ENCODE data around the gene RBM38.

Gene RBM38

DNA sequence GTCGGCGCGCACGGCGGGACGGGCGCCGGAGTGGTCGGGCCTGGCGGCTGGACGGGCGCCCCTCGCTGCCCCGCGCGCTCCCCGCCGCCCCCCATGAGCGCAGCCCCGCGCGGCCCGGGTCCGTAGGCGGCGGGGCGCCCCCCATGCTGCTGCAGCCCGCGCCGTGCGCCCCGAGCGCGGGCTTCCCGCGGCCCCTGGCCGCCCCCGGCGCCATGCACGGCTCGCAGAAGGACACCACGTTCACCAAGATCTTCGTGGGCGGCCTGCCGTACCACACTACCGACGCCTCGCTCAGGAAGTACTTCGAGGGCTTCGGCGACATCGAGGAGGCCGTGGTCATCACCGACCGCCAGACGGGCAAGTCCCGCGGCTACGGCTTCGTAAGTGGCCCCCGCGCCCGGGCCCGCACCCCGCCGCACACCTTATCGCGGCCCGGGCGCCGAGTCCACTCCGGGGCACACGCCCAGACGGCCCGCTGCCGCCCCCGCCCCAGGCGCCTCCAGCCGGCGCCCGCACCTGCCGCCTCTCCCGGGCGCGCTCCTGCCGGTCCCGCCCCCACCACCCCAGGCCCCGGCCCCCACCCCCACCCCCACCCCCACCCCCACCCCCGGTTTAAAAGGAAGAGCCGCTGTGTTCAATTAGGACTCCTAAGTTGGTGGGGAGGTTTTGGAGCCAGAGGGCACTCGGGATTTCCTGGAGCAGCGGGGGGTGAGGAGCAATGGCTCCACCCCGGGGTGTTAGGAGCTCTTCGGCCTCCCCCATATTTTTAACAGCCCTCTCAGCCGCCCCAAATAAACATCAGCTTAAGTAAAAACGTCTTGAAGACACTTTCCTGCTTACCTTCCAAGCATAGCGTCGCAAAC lies 474 bp downstream of the RBM38 start:
- TF ChIP-seq, protein P1, sequence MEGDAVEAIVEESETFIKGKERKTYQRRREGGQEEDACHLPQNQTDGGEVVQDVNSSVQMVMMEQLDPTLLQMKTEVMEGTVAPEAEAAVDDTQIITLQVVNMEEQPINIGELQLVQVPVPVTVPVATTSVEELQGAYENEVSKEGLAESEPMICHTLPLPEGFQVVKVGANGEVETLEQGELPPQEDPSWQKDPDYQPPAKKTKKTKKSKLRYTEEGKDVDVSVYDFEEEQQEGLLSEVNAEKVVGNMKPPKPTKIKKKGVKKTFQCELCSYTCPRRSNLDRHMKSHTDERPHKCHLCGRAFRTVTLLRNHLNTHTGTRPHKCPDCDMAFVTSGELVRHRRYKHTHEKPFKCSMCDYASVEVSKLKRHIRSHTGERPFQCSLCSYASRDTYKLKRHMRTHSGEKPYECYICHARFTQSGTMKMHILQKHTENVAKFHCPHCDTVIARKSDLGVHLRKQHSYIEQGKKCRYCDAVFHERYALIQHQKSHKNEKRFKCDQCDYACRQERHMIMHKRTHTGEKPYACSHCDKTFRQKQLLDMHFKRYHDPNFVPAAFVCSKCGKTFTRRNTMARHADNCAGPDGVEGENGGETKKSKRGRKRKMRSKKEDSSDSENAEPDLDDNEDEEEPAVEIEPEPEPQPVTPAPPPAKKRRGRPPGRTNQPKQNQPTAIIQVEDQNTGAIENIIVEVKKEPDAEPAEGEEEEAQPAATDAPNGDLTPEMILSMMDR (IDR thresholded peaks at IDR 0.05): no peak

GRCh38 chr20:57392512-57393271 lies 1.5 kb downstream of the RBM38 start:
- TF ChIP-seq, protein P1 (IDR thresholded peaks at IDR 0.05): no peak

DNA sequence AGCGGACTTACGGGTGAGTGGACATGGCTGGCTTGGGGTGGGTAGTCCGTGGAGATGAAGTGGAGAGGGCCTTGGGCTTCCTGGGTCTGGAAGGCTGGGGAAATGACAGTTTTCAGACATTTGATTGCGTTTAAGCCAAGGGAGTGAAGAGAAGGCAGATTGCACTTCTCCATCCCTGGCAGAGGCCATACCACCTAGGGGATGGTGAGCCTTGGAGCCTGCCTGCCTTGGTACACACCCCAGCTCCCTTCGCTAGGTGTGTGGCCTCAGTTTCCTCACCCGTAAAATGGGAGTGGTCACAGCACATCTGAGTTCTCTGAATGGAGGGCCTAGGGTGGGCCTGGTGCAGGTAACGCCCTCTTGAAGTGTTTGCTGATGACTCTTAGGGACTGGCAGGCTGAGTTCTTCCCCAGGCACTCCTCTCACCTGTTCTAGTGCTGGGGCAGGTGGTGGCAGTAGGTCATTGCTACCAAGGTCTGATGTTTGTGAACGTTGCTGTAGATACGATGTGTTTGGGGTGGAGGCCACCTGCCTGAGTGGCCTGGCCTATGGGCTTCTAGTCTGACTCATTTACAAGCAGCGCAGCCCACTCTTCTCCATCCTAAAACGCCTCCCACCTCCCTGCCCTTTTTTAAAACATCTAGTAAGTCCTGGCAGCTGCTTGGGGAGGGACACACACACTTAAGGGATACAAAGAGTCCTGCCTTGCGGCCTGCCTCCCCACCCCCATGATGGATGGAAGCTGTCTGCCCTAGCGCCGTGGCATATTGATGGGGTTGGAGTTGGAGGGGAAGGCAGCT lies 2.3 kb downstream of the RBM38 start:
- TF ChIP-seq, protein P1 (IDR thresholded peaks at IDR 0.05): no peak

DNA sequence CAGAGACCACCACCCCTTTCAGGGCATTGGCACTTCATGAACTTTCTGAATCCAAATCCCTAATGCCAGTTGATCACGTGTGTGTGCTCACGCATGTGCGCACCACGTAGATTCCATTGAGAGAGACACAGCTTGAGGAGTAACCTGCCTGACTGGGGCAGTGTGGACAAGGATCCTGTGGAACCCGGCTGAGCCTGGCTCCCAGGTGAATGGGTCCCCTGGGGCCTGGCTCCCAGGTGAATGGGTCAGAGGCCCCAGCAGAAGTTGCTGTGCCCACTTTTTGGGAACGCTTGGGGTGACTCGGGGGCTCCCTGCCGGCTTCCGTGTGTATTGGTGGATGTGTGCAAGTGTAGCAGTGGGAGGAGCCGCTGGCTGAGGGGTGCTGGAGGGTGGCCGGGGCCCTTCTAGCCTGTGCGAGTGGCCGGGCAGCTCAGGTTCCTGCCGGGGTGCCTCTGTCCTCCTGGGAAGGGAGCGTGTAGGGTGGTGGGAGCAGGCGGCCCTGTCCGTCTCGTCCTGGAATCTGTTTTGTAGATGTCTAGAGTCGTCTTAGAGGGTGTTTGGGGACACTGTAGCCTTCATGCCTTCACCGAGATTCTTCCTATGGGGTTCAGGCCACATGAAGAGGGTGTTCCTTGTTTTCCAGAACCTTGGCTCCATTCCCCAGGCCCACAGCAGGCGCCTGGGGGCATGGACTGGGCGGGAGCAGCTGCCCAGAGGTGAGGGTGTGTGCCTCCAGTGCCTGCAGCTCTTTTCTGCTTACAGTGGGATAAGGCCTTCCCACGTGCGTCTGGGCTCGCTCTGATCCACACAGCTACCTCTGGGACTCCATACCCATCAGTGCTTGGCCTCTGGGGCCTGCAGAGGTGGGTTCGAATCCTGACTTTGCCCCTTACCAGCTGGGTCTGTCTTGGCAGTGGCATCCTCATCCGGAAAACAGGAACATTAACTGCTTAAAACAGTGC lies 3.2 kb downstream of the RBM38 start:
- TF ChIP-seq, protein P1 (IDR thresholded peaks at IDR 0.05): no peak

DNA sequence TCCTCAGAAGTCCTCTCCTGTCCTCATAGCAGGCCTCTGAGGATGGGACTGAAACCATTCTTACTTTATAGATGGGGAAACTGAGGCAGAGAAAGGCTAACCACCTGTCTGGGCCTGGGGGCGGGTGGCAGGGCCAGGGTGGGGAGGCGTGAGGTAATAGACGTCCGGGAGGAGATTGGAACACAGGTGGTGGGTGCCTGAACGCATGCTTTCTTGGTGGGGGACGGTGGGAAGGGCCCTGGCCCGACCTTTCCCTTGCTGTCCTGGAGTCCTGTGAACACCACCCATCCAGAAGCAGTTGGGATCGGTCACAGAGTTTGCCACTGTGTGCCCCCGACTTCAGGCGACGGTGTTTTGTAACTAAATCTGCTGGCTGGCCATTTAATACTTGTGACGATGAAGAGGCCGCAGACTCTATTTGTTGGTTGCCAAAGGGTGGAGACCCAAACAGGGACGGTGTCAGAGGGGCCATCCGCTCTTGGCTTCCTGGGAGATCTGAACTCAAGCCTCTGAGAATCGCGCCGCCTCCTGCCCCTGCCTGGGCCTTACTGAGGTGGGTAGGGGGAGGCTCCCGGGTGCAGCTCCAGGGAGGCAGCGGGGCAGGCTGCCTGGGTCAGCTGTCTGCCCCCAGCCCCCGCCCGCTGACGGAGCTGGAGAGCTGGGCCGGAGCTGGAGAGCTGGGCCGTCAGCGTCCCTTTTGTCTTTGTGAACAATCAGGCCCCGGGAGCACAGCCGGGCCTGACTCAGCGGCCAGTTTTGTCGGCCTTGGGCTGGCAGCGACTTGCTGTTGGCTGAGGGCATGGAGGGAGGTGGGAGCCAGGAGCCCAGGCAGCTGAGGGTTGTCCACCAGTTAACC lies 4.1 kb downstream of the RBM38 start:
- TF ChIP-seq, protein P1 (IDR thresholded peaks at IDR 0.05): no peak

GRCh38 chr20:57396212-57396983 lies 5.2 kb downstream of the RBM38 start:
- TF ChIP-seq, protein P1 (IDR thresholded peaks at IDR 0.05): no peak
